Prostate gland (tissue), 2 donors: Measurements from ENCODE around the gene COG4.

Experiments used
- CTCF ChIP-seq, 4 experiments: fragments of 200-600 bp in 2 of 4; fragments of 450-650 bp in 2 of 4; sonication (generic) in 2 of 4; IDR thresholded peaks; 1 replicate in 3 of 4; 2 replicates in 1 of 4; pipeline ENCODE4 v1.5.1; 2016 to 2019; ENCODE audit warnings: antibody characterized with exemption in 4 of 4, mild to moderate bottlenecking in 2 of 4, moderate library complexity in 2 of 4
- POLR2A ChIP-seq: fragments of 450-650 bp; IDR thresholded peaks from one replicate; pipeline ENCODE4 v1.6.1; 2016; ENCODE audit warnings: antibody characterized with exemption, mild to moderate bottlenecking
- POLR2AphosphoS5 ChIP-seq: sonication (generic); formaldehyde crosslinking; IDR thresholded peaks from one replicate; pipeline ENCODE4 v1.6.1; 2017; ENCODE audit warnings: antibody characterized with exemption

DNA sequence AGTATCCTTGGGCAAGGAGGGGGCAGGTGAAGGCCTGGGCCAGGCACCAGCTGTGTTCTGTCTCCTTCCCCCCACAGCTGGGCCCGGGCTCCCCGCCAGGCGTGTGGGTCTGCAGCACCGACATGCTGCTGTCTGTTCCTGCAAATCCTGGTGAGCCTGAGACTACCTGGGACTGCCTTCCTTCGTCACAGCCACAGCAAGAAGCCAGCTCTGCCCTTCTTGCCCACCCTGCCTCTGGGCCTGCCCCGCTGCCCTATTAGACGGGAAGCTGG, 56.6 kb downstream of the COG4 start:
- TF ChIP-seq CTCF (IDR thresholded peaks at IDR 0.05) (no peak), POLR2A (no peak), POLR2AphosphoS5 (no peak)
